Subcutaneous preadipocyte (primary cell): Measurements from ENCODE around the gene ISCU. TPM values are rescaled to one million over a fixed set of nuclear protein-coding genes. Genes with fewer than 3 reads are reported as not detected.

Experiments
- total RNA-seq: library from RNA; depleted of rRNA; stranded (reverse); fragments of >200 nt; gene quantifications from 2 replicates; pipeline ENCODE4 v1.2.3, GENCODE V29; 2012

ISCU gene
- 76.2 and 82.3 TPM in 2 replicates for total RNA-seq

GRCh38 chr12:108562348-108563135 is at the start of gene ISCU:
TSS of gene ISCU (plus strand) at chr12:108562596. CDS start at chr12:108562623, 27 bp downstream.

GRCh38 chr12:108514973-108515814 is 47.2 kb upstream of the ISCU start, which contains the start of gene FICD:
TSS of gene FICD (plus strand) at chr12:108515277. CDS start at chr12:108516973, 1,696 bp downstream.

GRCh38 chr12:108560752-108561719 is 1.4 kb upstream of the ISCU start, which contains the start of gene SART3:
TSS of gene SART3 (minus strand) at chr12:108561173. CDS start at chr12:108561154, 19 bp downstream.

DNA sequence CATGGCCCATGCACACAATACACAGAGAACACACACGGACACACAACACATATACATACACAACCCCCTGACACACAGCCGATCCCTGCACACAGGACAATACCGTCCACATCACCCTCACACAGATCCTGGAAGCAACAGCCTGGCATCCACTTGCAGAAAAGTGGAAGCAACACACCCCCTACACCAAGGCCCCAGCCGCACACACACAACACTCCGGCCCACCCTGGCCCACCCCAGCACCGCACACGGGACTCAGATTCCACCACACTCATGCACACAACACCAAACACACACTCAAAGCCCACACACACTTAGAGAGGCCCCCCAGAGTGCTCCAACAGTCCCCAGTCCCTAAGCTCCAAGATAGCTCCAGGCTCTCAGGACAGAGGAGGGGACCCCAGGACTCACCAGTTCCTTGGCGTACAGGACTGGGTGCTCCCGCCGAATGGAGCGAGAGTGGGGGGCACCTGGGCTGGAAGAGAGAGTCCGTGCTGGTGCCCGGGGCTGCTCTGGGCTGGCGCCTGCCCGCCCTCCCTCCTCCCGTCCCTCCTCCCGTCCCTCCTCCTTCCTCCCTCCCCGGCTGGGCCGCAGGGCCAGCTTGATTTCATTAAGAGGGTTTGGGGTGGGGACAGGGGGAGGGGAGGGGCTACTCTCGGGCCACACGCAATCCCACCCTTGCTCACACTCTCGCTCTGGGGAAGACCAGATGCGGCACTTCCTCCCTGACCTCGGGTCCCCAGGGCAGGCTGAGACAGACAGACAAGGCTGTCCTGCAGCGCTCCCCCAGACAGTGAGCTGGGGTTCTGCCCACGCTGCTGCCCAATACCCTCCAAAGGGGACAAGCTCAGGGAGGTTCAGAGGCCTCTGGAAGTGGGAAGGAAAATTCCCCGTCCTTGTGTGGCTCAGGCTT is 35.4 kb downstream of the ISCU start, which contains the start of gene TMEM119:
Gene TMEM119 (minus strand): TSS at position 526 of the 913 bp plus-strand sequence. CDS start 5,701 bp downstream, outside the sequence.

Other genes starting within 250 kb of the ISCU start
- gene CMKLR1, start 223.3 kb upstream of the ISCU start, total RNA-seq, result 7.0 and 9.0 TPM in 2 replicates
- gene FICD, start 47.3 kb upstream of the ISCU start, total RNA-seq, result 2.9 and 5.3 TPM in 2 replicates
- gene SART3, start 1.4 kb upstream of the ISCU start, total RNA-seq, result 39.7 and 55.3 TPM in 2 replicates
- 143 and 173 TPM in 2 replicates for gene TMEM119, start 35.5 kb downstream of the ISCU start, total RNA-seq
- 0.73 and 0.98 TPM in 2 replicates for gene SELPLG, start 71.3 kb downstream of the ISCU start, total RNA-seq
- gene CORO1C, start 168.9 kb downstream of the ISCU start, total RNA-seq, result 227 and 293 TPM in 2 replicates